Neural progenitor cell (in vitro differentiated cells): ENCODE measurements around the gene CCT5. TPM values are rescaled to one million over a fixed set of nuclear protein-coding genes. Genes with fewer than 3 reads are reported as not detected.

ENCODE experiments used
- DNase-seq: peaks from one replicate; pipeline ENCODE4 v3.0.0-alpha.2; 2016; ENCODE audit warnings: low spot score
- H2AFZ ChIP-seq: fragments of 200-600 bp; sonication (generic); replicated peaks from 2 replicates; pipeline ENCODE4 v1.6.1; 2016; ENCODE audit warnings: antibody characterized with exemption
- H3F3A ChIP-seq: fragments of 200-600 bp; sonication (generic); 2 replicates; pipeline ENCODE4 v1.6.1; 2016; ENCODE audit warnings: antibody characterized with exemption, low read depth
- H3K27ac ChIP-seq: fragments of 200-600 bp; sonication (generic); 2 replicates; pipeline ENCODE4 v1.5.1; 2016; ENCODE audit warnings: mild to moderate bottlenecking
- H3K27me3 ChIP-seq: fragments of 200-600 bp; sonication (generic); 2 replicates; pipeline ENCODE4 v1.6.1; 2016; ENCODE audit warnings: mild to moderate bottlenecking, moderate library complexity
- H3K36me3 ChIP-seq: fragments of 200-600 bp; sonication (generic); 2 replicates; pipeline ENCODE4 v1.5.1; 2016
- H3K4me1 ChIP-seq: fragments of 200-600 bp; sonication (generic); 2 replicates; pipeline ENCODE4 v1.6.1; 2016; ENCODE audit warnings: mixed run types
- H3K4me2 ChIP-seq: fragments of 200-600 bp; sonication (generic); 2 replicates; pipeline ENCODE4 v1.6.1; 2016
- H3K4me3 ChIP-seq: fragments of 200-600 bp; sonication (generic); 2 replicates; pipeline ENCODE4 v1.5.1; 2016
- H3K79me2 ChIP-seq: fragments of 200-600 bp; sonication (generic); 2 replicates; pipeline ENCODE4 v1.6.1; 2016; ENCODE audit warnings: low read depth
- H3K9ac ChIP-seq: fragments of 200-600 bp; sonication (generic); 2 replicates; pipeline ENCODE4 v1.6.1; 2016
- H3K9me3 ChIP-seq: fragments of 200-600 bp; sonication (generic); 2 replicates; pipeline ENCODE4 v1.5.1; 2016; ENCODE audit warnings: low read depth
- H4K20me1 ChIP-seq: fragments of 200-600 bp; sonication (generic); 2 replicates; pipeline ENCODE4 v1.6.1; 2016; ENCODE audit warnings: low read depth
- H3K27ac Mint-ChIP-seq: 3 replicates; pipeline ENCODE4 v1.8.0; 2021; ENCODE audit warnings: mixed read lengths
- H3K27me3 Mint-ChIP-seq: 2 replicates; pipeline ENCODE4 v1.8.0; 2022; ENCODE audit warnings: low read depth, mild to moderate bottlenecking, inconsistent platforms, moderate library complexity, mixed read lengths; ENCODE audit not compliant: insufficient read depth
- H3K36me3 Mint-ChIP-seq: 3 replicates; pipeline ENCODE4 v1.8.0; 2021; ENCODE audit warnings: mixed read lengths
- H3K4me1 Mint-ChIP-seq: 3 replicates; pipeline ENCODE4 v1.8.0; 2021; ENCODE audit warnings: mixed read lengths
- H3K4me3 Mint-ChIP-seq: 3 replicates; pipeline ENCODE4 v1.8.0; 2021; ENCODE audit warnings: mild to moderate bottlenecking, moderate library complexity, mixed read lengths
- H3K9me3 Mint-ChIP-seq: 3 replicates; pipeline ENCODE4 v1.8.0; 2020; ENCODE audit warnings: mixed read lengths
- CTCF ChIP-seq: fragments of 200-600 bp; sonication (generic); IDR thresholded peaks from 2 replicates; pipeline ENCODE4 v1.5.1; 2017; ENCODE audit warnings: antibody characterized with exemption, mild to moderate bottlenecking
- EZH2 ChIP-seq: fragments of 200-600 bp; sonication (generic); IDR thresholded peaks from 2 replicates; pipeline ENCODE4 v1.6.1; 2017; ENCODE audit warnings: antibody characterized with exemption, mild to moderate bottlenecking, moderate library complexity
- EZH2phosphoT487 ChIP-seq: fragments of 200-600 bp; sonication (generic); IDR thresholded peaks from 2 replicates; pipeline ENCODE4 v1.6.1; 2017; ENCODE audit warnings: antibody characterized with exemption
- total RNA-seq: library from RNA; depleted of rRNA; stranded (reverse); fragments of >200 nt; gene quantifications from 2 replicates; pipeline ENCODE4 v1.2.3, GENCODE V29; 2015; ENCODE audit warnings: low replicate concordance

Gene CCT5
- total RNA-seq, 1 donor from 2014 or later: 532 TPM

DNA sequence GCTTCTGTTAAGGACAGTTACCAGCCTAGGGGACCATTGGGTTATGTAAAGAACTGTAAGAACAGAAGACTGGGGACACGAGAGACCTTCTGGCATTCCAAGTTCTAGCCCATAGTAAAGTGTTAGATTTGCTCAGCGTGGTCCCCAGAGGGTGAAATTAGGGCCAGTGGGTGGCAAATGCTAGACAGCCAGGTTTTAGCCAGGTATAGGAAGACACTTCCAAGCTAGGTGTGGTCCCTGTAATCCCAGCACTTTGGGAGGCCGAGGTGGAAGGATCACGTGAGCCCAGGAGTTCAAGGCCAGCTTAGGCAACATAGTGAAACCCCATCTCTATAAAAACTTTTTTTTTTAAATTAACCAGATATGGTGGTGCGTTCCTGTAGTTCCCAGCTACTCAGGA is 34.7 kb upstream of the CCT5 start:
- H3K4me2 ChIP-seq: no peak overlapping the region
- H3K9ac ChIP-seq: no peak overlapping the region
- H4K20me1 ChIP-seq: no peaks in the 10 kb centered on the region
- no peak for DNase-seq
- H3K27me3 Mint-ChIP-seq: peaks cover 3% of the 10 kb centered on the region
- H3K4me3 Mint-ChIP-seq: no peak overlapping the region
- no peaks in the 10 kb centered on the region for H3K9me3 ChIP-seq
- no peaks in the 10 kb centered on the region for H3K4me1 Mint-ChIP-seq
- no peaks in the 10 kb centered on the region for H3K79me2 ChIP-seq
- H3K27ac ChIP-seq: no peak overlapping the region
- no peaks in the 10 kb centered on the region for H3K27me3 ChIP-seq
- no peaks in the 10 kb centered on the region for H3K36me3 Mint-ChIP-seq
- H3K27ac Mint-ChIP-seq: no peak overlapping the region
- H3F3A ChIP-seq: no peaks in the 10 kb centered on the region
- H2AFZ ChIP-seq: no peak overlapping the region
- H3K9me3 Mint-ChIP-seq: no peaks in the 10 kb centered on the region
- no peaks in the 10 kb centered on the region for H3K36me3 ChIP-seq
- H3K4me3 ChIP-seq: no peak overlapping the region
- H3K4me1 ChIP-seq: no peaks in the 10 kb centered on the region
- TF ChIP-seq CTCF (no peak), EZH2phosphoT487 (no peak), EZH2 (no peak)

DNA sequence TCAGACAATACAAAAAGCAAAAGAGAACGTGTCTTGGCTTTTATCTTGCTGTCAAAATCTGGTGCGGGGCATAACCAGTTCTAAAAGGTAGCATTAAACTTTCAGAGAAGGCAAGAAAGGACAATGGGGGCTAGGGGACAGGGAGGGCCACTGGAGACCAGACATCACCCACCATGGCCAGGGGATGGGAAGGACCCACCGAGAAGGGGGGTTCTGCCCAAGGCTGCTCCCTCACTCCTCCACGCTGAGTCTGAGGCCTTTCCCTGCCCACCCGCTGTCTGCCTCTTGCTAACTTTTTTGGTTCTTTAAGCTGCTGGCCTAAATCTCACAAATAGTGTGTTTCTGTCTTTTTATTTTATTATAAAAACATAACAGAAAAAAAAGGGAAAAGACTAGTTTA is 34.0 kb upstream of the CCT5 start:
- Mint-ChIP-seq H3K27ac (no peak overlapping the region), H3K4me1 (no peaks in the 10 kb centered on the region), H3K9me3 (no peaks in the 10 kb centered on the region), H3K27me3 (peaks cover 3% of the 10 kb centered on the region), H3K36me3 (no peaks in the 10 kb centered on the region), H3K4me3 (no peak overlapping the region)
- DNase-seq: no peak
- no peaks in the 10 kb centered on the region for H3K27me3 ChIP-seq
- no peaks in the 10 kb centered on the region for H3K79me2 ChIP-seq
- H3K9me3 ChIP-seq: no peaks in the 10 kb centered on the region
- no peaks in the 10 kb centered on the region for H3K36me3 ChIP-seq
- no peak overlapping the region for H3K27ac ChIP-seq
- H4K20me1 ChIP-seq: no peaks in the 10 kb centered on the region
- H3F3A ChIP-seq: no peaks in the 10 kb centered on the region
- H2AFZ ChIP-seq: no peak overlapping the region
- H3K4me2 ChIP-seq: no peak overlapping the region
- H3K9ac ChIP-seq: no peak overlapping the region
- no peaks in the 10 kb centered on the region for H3K4me1 ChIP-seq
- H3K4me3 ChIP-seq: no peak overlapping the region
- TF ChIP-seq CTCF (no peak), EZH2 (no peak), EZH2phosphoT487 (no peak)

- no peak overlapping the region for H3K4me3 Mint-ChIP-seq
- peaks cover 3% of the 10 kb centered on the region for H3K27me3 Mint-ChIP-seq
- H3K4me1 Mint-ChIP-seq: no peaks in the 10 kb centered on the region
- Histone ChIP-seq H4K20me1 (no peaks in the 10 kb centered on the region), H3K27me3 (no peaks in the 10 kb centered on the region), H3K36me3 (no peaks in the 10 kb centered on the region), H3K9me3 (no peaks in the 10 kb centered on the region), H3K4me2 (no peak overlapping the region), H3K4me3 (no peak overlapping the region), H3K79me2 (no peaks in the 10 kb centered on the region), H2AFZ (no peak overlapping the region), H3K27ac (no peak overlapping the region), H3K4me1 (no peaks in the 10 kb centered on the region), H3K9ac (no peak overlapping the region), H3F3A (no peaks in the 10 kb centered on the region)
- H3K36me3 Mint-ChIP-seq: peaks cover 11% of the 10 kb centered on the region
- TF ChIP-seq EZH2: no peak
- no peak for TF ChIP-seq CTCF
- TF ChIP-seq EZH2phosphoT487: no peak
- peak overlapping the region; percentile 51 for H3K27ac Mint-ChIP-seq
- no peak for DNase-seq
- H3K9me3 Mint-ChIP-seq: peaks cover 2% of the 10 kb centered on the region
These were observed 31.4 kb upstream of the CCT5 start for GRCh38 chr5:10218658-10219057.

GRCh38 chr5:10219068-10219467 is 31.0 kb upstream of the CCT5 start:
- peaks cover 6% of the 10 kb centered on the region for H3K9me3 Mint-ChIP-seq
- no peak for TF ChIP-seq CTCF
- no peak for TF ChIP-seq EZH2
- no peak for TF ChIP-seq EZH2phosphoT487

More at GRCh38 chr5:10219068-10219467, 31.0 kb upstream of the CCT5 start:
- no peaks in the 10 kb centered on the region for H3F3A ChIP-seq
- no peak for DNase-seq
- no peak overlapping the region for H2AFZ ChIP-seq
- no peaks in the 10 kb centered on the region for H3K4me1 ChIP-seq
- no peak overlapping the region for H3K9ac ChIP-seq
- peaks cover 14% of the 10 kb centered on the region for H3K36me3 Mint-ChIP-seq
- H4K20me1 ChIP-seq: no peaks in the 10 kb centered on the region
- H3K79me2 ChIP-seq: no peaks in the 10 kb centered on the region
- H3K4me3 Mint-ChIP-seq: no peak overlapping the region
- H3K4me1 Mint-ChIP-seq: no peaks in the 10 kb centered on the region
- no peaks in the 10 kb centered on the region for H3K9me3 ChIP-seq
- peaks cover 3% of the 10 kb centered on the region for H3K27me3 Mint-ChIP-seq
- no peak overlapping the region for H3K4me3 ChIP-seq
- no peak overlapping the region for H3K4me2 ChIP-seq
- H3K27me3 ChIP-seq: no peaks in the 10 kb centered on the region
- no peaks in the 10 kb centered on the region for H3K36me3 ChIP-seq
- H3K27ac Mint-ChIP-seq: no peak overlapping the region
- H3K27ac ChIP-seq: no peak overlapping the region
